Heart left ventricle (tissue), 13 donors: ENCODE results near the gene VWA3A.

ENCODE experiments used
- CTCF ChIP-seq, 12 donors: fragments of 200-600 bp; sonication (generic) in 4 of 12; IDR thresholded peaks; one replicate each; pipeline versions ENCODE4 v1.5.0 to v1.8.0; 2018 to 2022; ENCODE audit warnings: antibody characterized with exemption in 12 of 12, mild to moderate bottlenecking in 5 of 12
- POLR2A ChIP-seq, 2 donors: fragments of 450-650 bp; IDR thresholded peaks; one replicate each; pipeline ENCODE4 v1.6.1; 2017; ENCODE audit warnings: antibody characterized with exemption in 2 of 2, mild to moderate bottlenecking in 2 of 2, moderate library complexity in 2 of 2
- donor health status: ischemic (EF 13 %, LVEDD 7.1; RV severe dilation, severe dysfunction).
- donor health status: DM: no; HTN: yes; CAD: no.
- donor health status: DM: no; HTN: no; CAD: no.
- donor health status: ischemic (EF 25% LVEDD 6.9; RV normal size, moderate dysfunction).
- donor health status: ischemic (EF 25% LVEDD 5.7; RV mildly dilated, moderate dysfunction).
- donor health status: ischemic (EF 35%, LVEDD 5.7; RV mildly dilated, moderate dysfunction).
- donor health status: nonischemic (EF 11% LVEDD 7.7; RV severe dilation, severe dysfunction).
- donor health status: DM: yes; HTN: yes; CAD: no.
- donor health status: PGD.
- donor health status: ischemic (EF 29% LVEDD 5.4; RV normal size, mild dysfunction).
- donor health status: nonischemic (EF 23%, LVEDD 6.1; RV moderate dilation, normal function).

DNA sequence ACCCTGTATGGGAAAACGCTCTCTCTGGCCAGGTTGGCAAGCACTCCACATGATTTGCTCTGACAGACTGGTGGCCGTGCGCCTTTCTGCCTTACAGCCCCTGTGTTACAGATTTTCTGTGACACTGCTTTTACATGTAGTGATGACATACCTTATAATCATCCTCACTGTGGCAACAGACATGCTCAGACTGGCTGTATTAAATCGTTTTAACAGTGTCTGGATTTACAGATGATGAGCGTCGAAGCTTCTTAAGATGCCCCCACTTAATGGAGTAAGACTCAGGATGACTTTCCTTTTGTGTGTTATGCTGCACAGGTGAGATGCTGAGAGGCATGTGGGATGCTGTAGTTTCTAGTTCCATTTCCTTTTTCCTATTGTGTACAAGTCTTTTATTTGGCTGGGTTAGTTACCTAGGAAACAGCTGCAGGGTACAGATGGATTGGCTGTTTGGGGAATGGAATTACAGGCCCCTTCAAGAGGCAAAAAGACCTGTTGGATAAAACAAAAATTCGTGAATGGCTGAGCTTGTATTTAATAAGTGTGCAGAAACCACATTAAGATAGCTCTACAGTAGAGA is 20.9 kb upstream of the VWA3A start:
- TF ChIP-seq CTCF (IDR thresholded peaks at IDR 0.05) (no peak), POLR2A (IDR thresholded peaks at IDR 0.05) (no peak)
